Endothelial cell of umbilical vein (primary cell): Measurements from ENCODE around the gene DNAH1. TPM values are rescaled to one million over a fixed set of nuclear protein-coding genes. Genes with fewer than 3 reads are reported as not detected.

Experiments used
- BruUV-seq: library from RNA; stranded (reverse); fragments of 400-500 nt; replicated peaks from 2 replicates; lab custom pipeline; 2021; lab: Mats Ljungman, UMichigan
- CTCF ChIA-PET: fragments of 300-600, 350-600 bp; sonication (Branson Sonifier 250); formaldehyde crosslinking; loops from one replicate; lab custom pipeline; 2021; ENCODE audit warnings: antibody characterized with exemption, inconsistent platforms; lab: Charles Lee
- POLR2A ChIA-PET: fragments of 300-600, 350-600 bp; sonication (Branson Sonifier 250); formaldehyde crosslinking; loops from one replicate; lab custom pipeline; 2021; ENCODE audit warnings: antibody characterized with exemption, inconsistent platforms; lab: Charles Lee
- DNase-seq: peaks from one replicate; pipeline ENCODE4 v3.0.0-alpha.2; 2011; ENCODE audit warnings: low read depth, low spot score
- FAIRE-seq: peaks from 2 replicates; lab custom pipeline; 2011; peaks lifted over from hg19 to GRCh38; lab: Jason Lieb, UNC
- H2AFZ ChIP-seq: 2 replicates; pipeline ENCODE4 v1.6.0; 2012; ENCODE audit warnings: low read depth, low read length, control low read depth, inconsistent platforms
- H3K27ac ChIP-seq: 2 replicates; pipeline ENCODE4 v1.5.1; 2011; ENCODE audit warnings: low read depth, mild to moderate bottlenecking, control low read depth, low read length, moderate library complexity; ENCODE audit not compliant: insufficient read depth
- H3K27me3 ChIP-seq, 2 experiments: 2 replicates each; pipeline versions ENCODE4 v1.6.0 to v1.6.1; 2011; ENCODE audit warnings: low read length in 2 of 2, mixed read lengths in 1 of 2; ENCODE audit not compliant: control insufficient read depth in 2 of 2, insufficient read depth in 2 of 2
- H3K36me3 ChIP-seq, 2 experiments: 2 replicates in 1 of 2; 3 replicates in 1 of 2; pipeline ENCODE4 v1.5.1; 2011; ENCODE audit warnings: low read length in 2 of 2, mild to moderate bottlenecking in 1 of 2, moderate library complexity in 1 of 2; ENCODE audit not compliant: control insufficient read depth in 2 of 2, insufficient read depth in 2 of 2; ENCODE audit errors: extremely low read depth in 1 of 2
- H3K4me1 ChIP-seq: 3 replicates; pipeline ENCODE4 v1.5.1; 2011; ENCODE audit warnings: mild to moderate bottlenecking, low read length; ENCODE audit not compliant: control insufficient read depth, insufficient read depth; ENCODE audit errors: extremely low read depth
- H3K4me2 ChIP-seq: 2 replicates; pipeline ENCODE4 v1.6.1; 2011; ENCODE audit warnings: low read length, control low read depth, mixed read lengths; ENCODE audit not compliant: insufficient read depth
- H3K4me3 ChIP-seq, 3 experiments: fragments of 200-600 bp in 1 of 3; sonication (generic), shearing (Covaris generic) in 1 of 3; replicated peaks in 1 of 3; 2 replicates each; pipeline ENCODE4 v1.5.1; 2011 to 2016; ENCODE audit warnings: control low read depth in 3 of 3, low read length in 3 of 3, mild to moderate bottlenecking in 2 of 3, inconsistent platforms in 1 of 3, low read depth in 1 of 3, moderate library complexity in 1 of 3; ENCODE audit not compliant: insufficient read depth in 1 of 3
- H3K79me2 ChIP-seq: 2 replicates; pipeline ENCODE4 v1.6.0; 2012; ENCODE audit warnings: low read length, inconsistent platforms; ENCODE audit not compliant: control insufficient read depth, insufficient read depth
- H3K9ac ChIP-seq: replicated peaks from 2 replicates; pipeline ENCODE3; 2011; ENCODE audit warnings: low read length, control low read depth; ENCODE audit not compliant: insufficient read depth; ENCODE audit errors: extremely low read depth
- H3K9me1 ChIP-seq: replicated peaks from 3 replicates; pipeline ENCODE4 v1.6.0; 2011; ENCODE audit warnings: mild to moderate bottlenecking, low read length; ENCODE audit not compliant: control insufficient read depth, insufficient read depth; ENCODE audit errors: extremely low read depth
- H3K9me3 ChIP-seq: replicated peaks from 2 replicates; pipeline ENCODE4 v1.5.1; 2012; ENCODE audit warnings: low read length, inconsistent platforms; ENCODE audit not compliant: control insufficient read depth, insufficient read depth
- H4K20me1 ChIP-seq: replicated peaks from 2 replicates; pipeline ENCODE3; 2011; ENCODE audit warnings: mild to moderate bottlenecking, low read length; ENCODE audit not compliant: control insufficient read depth, insufficient read depth; ENCODE audit errors: extremely low read depth
- CTCF ChIP-seq, 2 donors: IDR thresholded peaks; 1 replicate in 1 of 2; 2 replicates in 1 of 2; pipeline ENCODE4 v1.5.1; 2011; ENCODE audit warnings: low read length in 2 of 2, mild to moderate bottlenecking in 2 of 2, moderate library complexity in 2 of 2, control low read depth in 1 of 2, inconsistent platforms in 1 of 2, low read depth in 1 of 2; ENCODE audit not compliant: insufficient read depth in 1 of 2; ENCODE audit errors: extremely low read depth in 1 of 2
- EZH2 ChIP-seq: IDR thresholded peaks from 2 replicates; pipeline ENCODE4 v1.6.1; 2012; ENCODE audit warnings: borderline replicate concordance, low read depth, mild to moderate bottlenecking, moderate library complexity, low read length, inconsistent platforms; ENCODE audit not compliant: severe bottlenecking
- FOS ChIP-seq: IDR thresholded peaks from 2 replicates; pipeline ENCODE4 v1.6.1; 2011; ENCODE audit warnings: mild to moderate bottlenecking, low read length, moderate library complexity, borderline replicate concordance; ENCODE audit not compliant: insufficient read depth
- GATA2 ChIP-seq: IDR thresholded peaks from 2 replicates; pipeline ENCODE4 v1.7.0; 2011; ENCODE audit warnings: low read depth, mild to moderate bottlenecking, moderate library complexity, mixed read lengths, low read length; ENCODE audit not compliant: insufficient read length, insufficient read depth
- JUN ChIP-seq: IDR thresholded peaks from 2 replicates; pipeline ENCODE4 v1.6.1; 2011; ENCODE audit warnings: borderline replicate concordance, low read depth; ENCODE audit not compliant: insufficient read length, insufficient read depth
- MAX ChIP-seq: IDR thresholded peaks from 2 replicates; pipeline ENCODE4 v1.6.1; 2011; ENCODE audit not compliant: insufficient read depth, insufficient read length
- MYC ChIP-seq: IDR thresholded peaks from one replicate; pipeline ENCODE4 v1.6.1; 2011; ENCODE audit warnings: mild to moderate bottlenecking, low read depth, low read length
- POLR2A ChIP-seq: IDR thresholded peaks from 2 replicates; pipeline ENCODE4 v1.6.1; 2012; ENCODE audit warnings: low read depth, mild to moderate bottlenecking, control low read depth, low read length
- POLR2AphosphoS5 ChIP-seq: IDR thresholded peaks from 2 replicates; pipeline ENCODE4 v1.6.1; 2012; ENCODE audit warnings: low read depth, mild to moderate bottlenecking, control low read depth, low read length, moderate library complexity; ENCODE audit not compliant: insufficient read depth
- dilution Hi-C: fragments of 300-500 bp; cut with MboI; formaldehyde crosslinking; loops from one replicate; pipeline ENCODE4 v1.15.0; 2019; ENCODE audit warnings: low sequenced_read_pairs; ENCODE audit not compliant: extremely low pct_ligation_motif_present
- intact Hi-C: fragments of 100-400 bp; cut with micrococcal nuclease; formaldehyde crosslinking; loops from one replicate; pipeline ENCODE4 v1.10.0; 2022
- polyA plus RNA-seq, 4 experiments: library from polyadenylated mRNA; depleted of rRNA in 3 of 4; stranded (reverse) in 3 of 4; unstranded in 1 of 4; fragments of >200 nt; gene quantifications; 2 replicates each; pipeline versions ENCODE4 v1.2.1 to v1.2.3, GENCODE V29; 2011 to 2012; ENCODE audit warnings: missing spikeins in 1 of 4
- total RNA-seq: library from RNA; stranded (reverse); gene quantifications from 2 replicates; pipeline ENCODE4 v1.2.3, GENCODE V29; 2021

Gene DNAH1
- total and polyA plus RNA-seq, 2 donors (not counting 3 experiments of a cell fraction or from before 2014, with no cell fraction given): 5.8 to 6.0 TPM

GRCh38 chr3:52384019-52384761 lies 68.1 kb downstream of the DNAH1 start:
- dilution Hi-C loops: no loop called here
- no peaks in the 10 kb centered on the region for H3K9me1 ChIP-seq
- intact Hi-C loops: no loop called here
- TF ChIP-seq CTCF (IDR thresholded peaks at IDR 0.05; ENCODE audit: extremely low read depth in 1 of 2, insufficient read depth in 1 of 2, low read depth in 1 of 2, low read length in 2 of 2) (no peak), JUN (no peak), MYC (no peak), FOS (no peak), MAX (no peak), POLR2A (no peak), GATA2 (no peak), EZH2 (no peak), POLR2AphosphoS5 (no peak)
- H3K27me3 ChIP-seq: no peaks in the 10 kb centered on the region
- BruUV-seq: no TSS peak
- no peak overlapping the region for H3K27ac ChIP-seq
- no peaks in the 10 kb centered on the region for H3K9me3 ChIP-seq
- no peaks in the 10 kb centered on the region for H3K4me1 ChIP-seq
- H3K9ac ChIP-seq: no peak overlapping the region
- no peak overlapping the region for H3K4me3 ChIP-seq
- no peak overlapping the region for H2AFZ ChIP-seq
- POLR2A ChIA-PET: no interaction called here
- no peaks in the 10 kb centered on the region for H3K36me3 ChIP-seq
- DNase-seq: no peak
- H3K4me2 ChIP-seq: no peak overlapping the region
- H4K20me1 ChIP-seq: no peaks in the 10 kb centered on the region
- CTCF ChIA-PET: interaction anchor here (0.9 to 3.5 kb wide), 7 partner anchors 11 to 165 kb away, joined by 3 to 17 read pairs (median 4); no protein-coding TSS in a partner anchor
- no peaks in the 10 kb centered on the region for H3K79me2 ChIP-seq
- FAIRE-seq: no peak
